GM18519 (cell line): ENCODE measurements around the gene ZDHHC21.

ENCODE experiments used
- ATAC-seq: cut with Tn5 transposase; IDR thresholded peaks from one replicate; pipeline ENCODE4 v1.9.1; 2021; ENCODE audit warnings: mild to moderate bottlenecking, moderate library complexity; ENCODE audit not compliant: unreplicated experiment, low FRiP score

Gene ZDHHC21

GRCh38 chr9:14693251-14693861, at the start of gene ZDHHC21:
TSS of gene ZDHHC21 (minus strand) at chr9:14693432. CDS start at chr9:14674340, 19,092 bp downstream.
- ATAC-seq, result peak; percentile 51

DNA sequence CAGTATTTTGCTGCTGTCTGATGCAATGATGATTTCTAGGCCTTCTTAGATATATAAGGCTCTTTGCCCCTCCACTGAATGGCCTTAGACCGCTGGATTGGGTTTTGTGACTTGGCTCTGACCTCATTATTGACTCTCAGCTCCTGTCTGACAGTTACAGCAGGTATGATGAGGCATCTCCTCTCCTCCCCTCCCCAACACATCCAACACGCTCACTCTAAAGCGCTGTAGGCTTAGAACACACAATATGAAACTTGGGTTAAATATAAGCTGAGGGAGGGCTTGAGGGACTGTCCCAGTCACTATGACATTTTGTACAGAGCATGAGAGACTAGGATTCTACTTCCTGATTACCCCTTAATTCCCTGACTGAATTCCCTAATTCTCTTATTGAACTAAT, 48.1 kb upstream of the ZDHHC21 start:
- ATAC-seq, result no peak

- no peak for ATAC-seq
Observed at GRCh38 chr9:14733133-14733532, 39.9 kb upstream of the ZDHHC21 start.

GRCh38 chr9:14731294-14731981, 38.2 kb upstream of the ZDHHC21 start:
- ATAC-seq, result no peak

- no peak for ATAC-seq
Observed at GRCh38 chr9:14730461-14730898, 37.2 kb upstream of the ZDHHC21 start.

DNA sequence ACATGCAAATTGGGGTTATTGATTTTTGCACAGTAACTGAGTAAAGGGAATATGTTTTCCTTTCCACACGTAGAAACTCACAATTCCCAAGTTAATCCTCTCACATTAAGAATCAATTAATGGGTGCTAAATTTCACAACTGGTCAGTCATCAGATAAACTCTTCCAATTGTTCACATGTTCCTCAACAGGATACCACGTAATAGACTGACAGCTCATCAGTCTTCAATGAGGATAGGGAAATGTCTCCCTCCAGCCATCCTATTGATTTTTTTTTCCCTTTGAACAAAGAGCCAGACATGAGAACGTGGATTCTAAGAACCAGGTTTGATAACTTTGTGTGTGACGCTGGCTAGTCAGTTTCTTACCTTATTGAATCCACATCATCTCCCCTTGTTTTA, 30.1 kb upstream of the ZDHHC21 start:
- no peak for ATAC-seq

- no peak for ATAC-seq
Observed at GRCh38 chr9:14722391-14723035, 29.3 kb upstream of the ZDHHC21 start, which contains the start of gene CER1. TSS of gene CER1 (minus strand) at chr9:14722733. CDS start at chr9:14722672, 61 bp downstream.

GRCh38 chr9:14719231-14719923, 26.1 kb upstream of the ZDHHC21 start:
- ATAC-seq, result no peak

DNA sequence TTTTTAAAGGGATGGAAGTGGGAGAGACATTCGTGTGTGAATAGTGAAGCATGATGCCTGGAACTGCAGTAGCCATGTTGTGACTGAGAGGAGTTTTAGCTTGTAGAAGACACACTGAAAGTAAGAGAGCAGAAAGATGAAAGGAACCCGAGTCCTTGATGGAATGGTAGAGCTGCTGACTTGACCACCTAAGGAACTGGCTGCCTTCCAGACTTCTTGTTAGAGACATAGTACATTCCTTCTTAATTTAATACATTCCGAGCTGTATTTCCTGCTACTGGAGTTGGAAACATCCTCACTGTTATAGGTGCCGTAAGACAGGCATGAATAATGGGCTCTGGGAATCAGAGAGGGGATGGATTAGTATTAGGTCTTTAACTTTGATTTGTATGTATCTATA, 21.9 kb upstream of the ZDHHC21 start:
- no peak for ATAC-seq

GRCh38 chr9:14713187-14713767, 20.0 kb upstream of the ZDHHC21 start:
- no peak for ATAC-seq

DNA sequence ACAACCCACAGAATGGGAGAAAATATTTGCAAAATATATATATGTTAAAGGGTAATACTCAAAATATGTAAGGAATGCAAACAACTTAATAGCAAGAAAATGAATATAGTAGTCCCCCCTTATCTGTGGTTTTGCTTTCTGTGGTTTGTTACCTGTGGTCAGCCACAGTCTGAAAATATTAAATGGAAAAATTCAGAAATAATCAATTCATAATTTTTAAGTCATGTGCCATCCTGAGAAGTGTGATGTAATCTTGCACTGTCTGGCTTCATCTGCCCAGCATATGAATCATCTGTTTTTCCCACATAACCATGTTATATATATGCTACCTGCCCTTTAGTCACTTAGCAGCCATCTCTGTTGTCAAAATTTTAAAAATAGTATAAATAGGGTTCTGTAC, 17.6 kb upstream of the ZDHHC21 start:
- ATAC-seq, result no peak

- ATAC-seq, result peak; percentile 78
Observed at GRCh38 chr9:14706530-14707140, 13.4 kb upstream of the ZDHHC21 start.

DNA sequence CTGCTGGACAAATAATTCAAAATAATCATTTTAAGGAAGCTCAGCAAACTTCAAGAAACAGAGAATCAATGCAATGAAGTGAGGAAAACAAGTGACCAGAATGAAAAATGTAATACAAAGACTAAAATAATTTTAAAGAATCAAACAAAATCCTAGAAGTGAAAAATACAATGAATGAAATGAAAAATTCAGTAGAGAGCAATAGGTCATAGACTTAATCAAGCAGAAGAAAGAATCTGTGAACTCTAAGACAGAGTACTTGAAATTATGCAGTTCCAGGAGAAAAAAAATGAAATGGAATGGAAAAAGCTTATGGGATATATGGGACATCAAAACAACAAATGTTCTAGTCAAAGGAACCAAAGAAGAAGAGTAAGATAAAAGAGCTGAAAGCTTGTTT, 11.8 kb upstream of the ZDHHC21 start:
- ATAC-seq, result no peak

DNA sequence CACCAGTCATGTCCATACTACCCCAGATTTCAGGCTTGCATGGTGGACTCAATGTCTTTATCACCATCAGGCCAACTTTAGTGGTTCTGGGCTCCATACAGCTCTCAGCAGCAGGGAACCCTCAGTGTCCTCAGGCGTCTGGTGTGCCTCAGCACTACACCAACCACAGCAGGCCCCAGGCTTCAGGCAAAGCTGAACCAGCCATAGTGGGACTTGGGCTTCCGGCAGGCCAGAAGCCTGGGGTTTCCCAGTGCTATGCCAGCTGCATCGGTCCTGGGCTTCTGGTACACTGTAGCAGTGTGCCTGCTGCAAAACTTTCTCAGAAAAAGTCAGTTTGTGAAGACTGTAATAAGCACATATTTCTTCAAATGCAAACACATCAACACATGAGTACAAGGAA, 11.0 kb upstream of the ZDHHC21 start:
- no peak for ATAC-seq

- no peak for ATAC-seq
Observed at GRCh38 chr9:14702200-14702720, 9.0 kb upstream of the ZDHHC21 start.

GRCh38 chr9:14692470-14693250, 572 bp downstream of the ZDHHC21 start:
- ATAC-seq, result peak; percentile 14

- no peak for ATAC-seq
Observed at GRCh38 chr9:14690948-14691730, 2.1 kb downstream of the ZDHHC21 start.

DNA sequence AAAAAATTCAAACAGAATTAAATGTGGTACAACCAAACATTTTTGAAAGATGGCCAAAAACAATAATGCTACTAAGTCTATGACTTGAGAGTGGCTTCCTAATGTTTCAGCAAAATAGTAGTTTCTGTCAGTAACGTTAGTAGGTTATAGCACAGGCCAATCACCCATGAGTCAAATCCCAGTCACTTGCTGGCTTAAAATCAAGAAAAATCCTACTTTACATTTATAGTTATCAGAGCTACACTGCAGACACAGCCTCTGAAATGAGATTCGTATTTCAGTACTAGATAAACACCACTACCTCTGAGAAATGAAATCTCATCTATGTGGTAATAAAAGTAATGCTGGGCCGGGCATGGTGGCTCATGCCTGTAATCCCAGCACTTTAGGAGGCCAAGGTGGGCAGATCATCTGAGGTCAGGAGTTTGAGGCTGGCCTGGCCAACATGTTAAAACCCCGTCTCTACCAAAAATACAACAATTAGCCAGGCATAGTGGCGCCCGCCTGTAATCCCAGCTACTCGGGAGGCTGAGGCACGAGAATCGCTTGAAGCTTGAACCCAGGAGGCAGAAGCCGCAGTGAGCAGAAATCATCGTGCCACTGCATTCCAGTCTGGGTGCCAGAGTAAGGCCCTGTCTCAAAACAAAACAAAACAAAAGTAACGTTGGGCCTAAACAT, 6.1 kb downstream of the ZDHHC21 start:
- ATAC-seq, result no peak
